ENCODE results near the gene SASH1.

GRCh38 chr6:148325316-148326068 is 17.1 kb upstream of the SASH1 start:
- TF ChIP-seq CTCF (IDR thresholded peaks at IDR 0.05) = no peak
- no peak for TF ChIP-seq EZH2 (IDR thresholded peaks at IDR 0.05)
- TF ChIP-seq EZH2phosphoT487 (IDR thresholded peaks at IDR 0.05) = no peak
